Keratinocyte (primary cell): ENCODE results near the gene TAS2R46. TPM values are rescaled to one million over a fixed set of nuclear protein-coding genes. Genes with fewer than 3 reads are reported as not detected.

ENCODE experiments used
- DNase-seq: peaks from one replicate; pipeline ENCODE4 v3.0.0-alpha.2; 2011; ENCODE audit warnings: low read depth, missing footprints, low spot score
- FAIRE-seq: peaks from 2 replicates; lab custom pipeline; 2011; peaks lifted over from hg19 to GRCh38; lab: Jason Lieb, UNC
- H2AFZ ChIP-seq: 2 replicates; pipeline ENCODE4 v1.6.0; 2012; ENCODE audit warnings: low read length, control low read depth, inconsistent platforms; ENCODE audit not compliant: control insufficient read depth
- H3K27ac ChIP-seq: 2 replicates; pipeline ENCODE4 v1.5.1; 2011; ENCODE audit warnings: low read length; ENCODE audit not compliant: control insufficient read depth, insufficient read depth
- H3K27me3 ChIP-seq: 3 replicates; pipeline ENCODE4 v1.6.0; 2011; ENCODE audit warnings: low read length; ENCODE audit not compliant: control insufficient read depth, insufficient read depth; ENCODE audit errors: extremely low read depth
- H3K36me3 ChIP-seq, 2 experiments: 2 replicates in 1 of 2; 3 replicates in 1 of 2; pipeline ENCODE4 v1.5.1; 2011; ENCODE audit warnings: low read length in 2 of 2, mild to moderate bottlenecking in 1 of 2; ENCODE audit not compliant: control insufficient read depth in 2 of 2, insufficient read depth in 2 of 2; ENCODE audit errors: extremely low read depth in 1 of 2
- H3K4me1 ChIP-seq: 3 replicates; pipeline ENCODE4 v1.5.1; 2011; ENCODE audit warnings: low read length; ENCODE audit not compliant: control insufficient read depth, insufficient read depth; ENCODE audit errors: extremely low read depth
- H3K4me2 ChIP-seq: 3 replicates; pipeline ENCODE4 v1.6.0; 2011; ENCODE audit warnings: low read depth, low read length; ENCODE audit not compliant: control insufficient read depth, insufficient read depth; ENCODE audit errors: extremely low read depth
- H3K4me3 ChIP-seq, 3 experiments: fragments of 200-600 bp in 1 of 3; sonication (generic) in 1 of 3; 2 replicates in 2 of 3; 3 replicates in 1 of 3; pipeline ENCODE4 v1.5.1; 2011 to 2016; ENCODE audit warnings: low read length in 3 of 3, mild to moderate bottlenecking in 3 of 3, control low read depth in 2 of 3, inconsistent platforms in 1 of 3, low read depth in 1 of 3, mixed read lengths in 1 of 3, mixed run types in 1 of 3, moderate library complexity in 1 of 3; ENCODE audit not compliant: control insufficient read depth in 2 of 3, insufficient read depth in 2 of 3; ENCODE audit errors: extremely low read depth in 1 of 3
- H3K79me2 ChIP-seq: 2 replicates; pipeline ENCODE4 v1.6.0; 2012; ENCODE audit warnings: low read length; ENCODE audit not compliant: control insufficient read depth, insufficient read depth
- H3K9ac ChIP-seq: 3 replicates; pipeline ENCODE4 v1.6.0; 2011; ENCODE audit warnings: low read length; ENCODE audit not compliant: control insufficient read depth, insufficient read depth; ENCODE audit errors: extremely low read depth
- H3K9me1 ChIP-seq: 3 replicates; pipeline ENCODE4 v1.6.0; 2011; ENCODE audit warnings: low read length; ENCODE audit not compliant: control insufficient read depth, insufficient read depth; ENCODE audit errors: extremely low read depth
- H3K9me3 ChIP-seq: 2 replicates; pipeline ENCODE4 v1.5.1; 2012; ENCODE audit warnings: low read depth, low read length; ENCODE audit not compliant: control insufficient read depth
- H4K20me1 ChIP-seq: 3 replicates; pipeline ENCODE4 v1.6.0; 2011; ENCODE audit warnings: low read length; ENCODE audit not compliant: control insufficient read depth, insufficient read depth; ENCODE audit errors: extremely low read depth
- EZH2 ChIP-seq: IDR thresholded peaks from one replicate; pipeline ENCODE4 v1.6.1; 2012; ENCODE audit warnings: inconsistent platforms, mild to moderate bottlenecking, low read length, moderate library complexity
- dilution Hi-C: fragments of 300-500 bp; cut with MboI; formaldehyde crosslinking; loops from one replicate; pipeline ENCODE4 v1.7.0; 2020; ENCODE audit warnings: low sequenced_read_pairs; ENCODE audit not compliant: extremely low pct_ligation_motif_present
- polyA plus RNA-seq, 5 experiments: library from polyadenylated mRNA; depleted of rRNA in 3 of 5; stranded (reverse) in 3 of 5; stranded (forward) in 1 of 5; unstranded in 1 of 5; fragments of >200 nt; gene quantifications; 1 replicate in 1 of 5; 2 replicates in 3 of 5; 3 replicates in 1 of 5; pipeline versions ENCODE4 v1.2.1 to v1.2.3, GENCODE V29; 2011 to 2012; ENCODE audit warnings: missing spikeins in 2 of 5, low read depth in 1 of 5, low replicate concordance in 1 of 5
- TF ChIP-seq, protein P1 (sequence below), 3 experiments: IDR thresholded peaks in 1 of 3; conservative IDR thresholded peaks in 1 of 3; optimal IDR thresholded peaks in 1 of 3; 2 replicates in 2 of 3; 3 replicates in 1 of 3; pipeline versions ENCODE3 to v1.5.1; 2011; ENCODE audit warnings: low read length in 3 of 3, mild to moderate bottlenecking in 3 of 3, moderate library complexity in 2 of 3, control low read depth in 1 of 3, inconsistent platforms in 1 of 3; ENCODE audit not compliant: insufficient read depth in 2 of 3; ENCODE audit errors: extremely low read depth in 1 of 3

The TAS2R46 gene
- polyA plus RNA-seq, 1 donor (not counting 4 experiments of a cell fraction or from before 2014, with no cell fraction given): 0.10 TPM

DNA sequence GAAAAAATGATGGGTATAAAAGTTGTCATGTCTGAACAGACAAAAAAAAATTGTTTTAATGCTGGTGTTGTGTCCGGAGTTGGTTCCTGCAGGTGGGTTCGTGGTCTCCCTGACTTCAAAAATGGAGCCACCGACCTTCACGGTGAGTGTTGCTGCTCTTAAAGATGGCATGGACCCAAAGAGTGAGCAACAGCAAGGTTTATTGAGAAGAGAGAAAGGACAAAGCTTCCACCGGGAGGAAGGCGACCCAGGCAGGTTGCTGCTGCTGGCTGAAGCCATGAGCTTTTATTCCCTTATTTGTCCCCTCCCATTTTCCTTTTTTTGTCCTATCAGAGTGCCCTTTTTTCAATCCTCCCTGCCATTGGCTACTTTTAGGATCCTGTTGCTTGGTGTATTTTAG lies 30.8 kb downstream of the TAS2R46 start, which contains the start of gene TAS2R31:
TSS of gene TAS2R31 (minus strand) at position 101 of the 400 bp plus-strand sequence. CDS start at position 29, 72 bp downstream.
- DNase-seq (no peak), FAIRE-seq (no peak)
- dilution Hi-C loops: no loop called here
- H4K20me1 ChIP-seq: no peaks in the 10 kb centered on the region
- H3K36me3 ChIP-seq: no peaks in the 10 kb centered on the region
- no peaks in the 10 kb centered on the region for H3K27me3 ChIP-seq
- no peak within 1 kb of the TSS for H3K4me3 ChIP-seq
- no peaks in the 10 kb centered on the region for H3K4me1 ChIP-seq
- no peak within 1 kb of the TSS for H3K9ac ChIP-seq
- no peak within 1 kb of the TSS for H3K27ac ChIP-seq
- H3K79me2 ChIP-seq: no peaks in the 10 kb centered on the region
- H3K9me1 ChIP-seq: no peaks in the 10 kb centered on the region
- no peaks in the 10 kb centered on the region for H3K9me3 ChIP-seq
- H2AFZ ChIP-seq: no peak within 1 kb of the TSS
- H3K4me2 ChIP-seq: no peak within 1 kb of the TSS
- TF ChIP-seq EZH2: no peak
- TF ChIP-seq, protein P1, sequence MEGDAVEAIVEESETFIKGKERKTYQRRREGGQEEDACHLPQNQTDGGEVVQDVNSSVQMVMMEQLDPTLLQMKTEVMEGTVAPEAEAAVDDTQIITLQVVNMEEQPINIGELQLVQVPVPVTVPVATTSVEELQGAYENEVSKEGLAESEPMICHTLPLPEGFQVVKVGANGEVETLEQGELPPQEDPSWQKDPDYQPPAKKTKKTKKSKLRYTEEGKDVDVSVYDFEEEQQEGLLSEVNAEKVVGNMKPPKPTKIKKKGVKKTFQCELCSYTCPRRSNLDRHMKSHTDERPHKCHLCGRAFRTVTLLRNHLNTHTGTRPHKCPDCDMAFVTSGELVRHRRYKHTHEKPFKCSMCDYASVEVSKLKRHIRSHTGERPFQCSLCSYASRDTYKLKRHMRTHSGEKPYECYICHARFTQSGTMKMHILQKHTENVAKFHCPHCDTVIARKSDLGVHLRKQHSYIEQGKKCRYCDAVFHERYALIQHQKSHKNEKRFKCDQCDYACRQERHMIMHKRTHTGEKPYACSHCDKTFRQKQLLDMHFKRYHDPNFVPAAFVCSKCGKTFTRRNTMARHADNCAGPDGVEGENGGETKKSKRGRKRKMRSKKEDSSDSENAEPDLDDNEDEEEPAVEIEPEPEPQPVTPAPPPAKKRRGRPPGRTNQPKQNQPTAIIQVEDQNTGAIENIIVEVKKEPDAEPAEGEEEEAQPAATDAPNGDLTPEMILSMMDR (optimal IDR thresholded peaks at IDR 0.05 in 1 of 3, IDR thresholded peaks at IDR 0.05 in 1 of 3, conservative IDR thresholded peaks at IDR 0.05 in 1 of 3; ENCODE audit: extremely low read depth in 1 of 3, insufficient read depth in 2 of 3, low read length in 3 of 3): no peak

- no peaks in the 10 kb centered on the region for H3K27me3 ChIP-seq
- H3K9ac ChIP-seq: no peak overlapping the region
- dilution Hi-C loops: no loop called here
- H2AFZ ChIP-seq: no peak overlapping the region
- H3K4me3 ChIP-seq: no peak overlapping the region
- H3K4me1 ChIP-seq: no peaks in the 10 kb centered on the region
- no peaks in the 10 kb centered on the region for H3K9me1 ChIP-seq
- TF ChIP-seq EZH2: no peak
- TF ChIP-seq, protein P1 (optimal IDR thresholded peaks at IDR 0.05 in 1 of 3, IDR thresholded peaks at IDR 0.05 in 1 of 3, conservative IDR thresholded peaks at IDR 0.05 in 1 of 3; ENCODE audit: extremely low read depth in 1 of 3, insufficient read depth in 2 of 3, low read length in 3 of 3): peak in 2 of 3 experiments; percentile 6 to 18
- H4K20me1 ChIP-seq: no peaks in the 10 kb centered on the region
- H3K4me2 ChIP-seq: no peak overlapping the region
- DNase-seq: no peak
- no peak for FAIRE-seq
- H3K9me3 ChIP-seq: no peaks in the 10 kb centered on the region
- H3K79me2 ChIP-seq: no peaks in the 10 kb centered on the region
- no peak overlapping the region for H3K27ac ChIP-seq
- no peaks in the 10 kb centered on the region for H3K36me3 ChIP-seq
These were observed 36.0 kb downstream of the TAS2R46 start for GRCh38 chr12:11026118-11026517.
